Measurements from ENCODE around the gene GIGYF2.

Gene GIGYF2

DNA sequence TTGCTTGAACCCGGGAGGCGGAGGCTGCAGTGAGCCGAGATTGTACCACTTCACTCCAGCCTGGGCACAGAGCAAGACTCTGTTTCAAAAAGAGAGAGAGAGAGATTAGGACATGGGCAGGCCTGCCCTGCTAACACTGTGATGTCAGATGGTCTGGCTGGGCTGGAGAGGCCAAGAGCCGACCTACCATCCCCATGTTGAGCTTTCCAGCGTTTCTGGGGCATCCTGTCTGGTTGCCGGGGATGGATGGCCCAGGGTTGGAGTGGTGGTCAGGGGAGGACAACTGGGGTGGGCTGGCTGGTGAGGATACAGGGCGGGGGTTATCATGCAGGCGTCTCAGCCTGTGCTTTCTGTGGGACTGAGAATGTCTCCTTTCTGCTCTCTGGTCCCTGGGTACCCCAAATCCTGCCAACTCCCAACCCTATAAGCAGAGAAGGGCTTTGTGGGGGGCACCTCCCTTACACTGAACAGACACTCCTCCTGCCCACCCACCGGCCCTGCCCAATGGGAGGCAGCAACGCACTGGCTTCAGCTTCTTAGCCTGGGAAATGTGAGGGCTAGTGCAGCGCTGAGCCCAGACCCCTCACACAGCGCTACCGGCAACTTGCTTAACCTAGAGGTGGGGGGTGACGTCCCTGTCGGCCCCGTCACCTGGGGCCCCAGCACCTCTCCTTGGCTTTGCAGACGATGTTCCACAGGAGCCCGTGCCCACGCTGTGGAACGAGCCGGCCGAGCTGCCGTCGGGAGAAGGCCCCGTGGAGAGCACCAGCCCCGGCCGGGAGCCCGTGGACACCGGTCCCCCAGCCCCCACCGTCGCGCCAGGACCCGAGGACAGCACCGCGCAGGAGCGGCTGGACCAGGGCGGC is 178.4 kb downstream of the GIGYF2 start:
- DNase-seq (no peak), ATAC-seq (ENCODE audit: insufficient read depth, low read depth) (no peak)
- Histone ChIP-seq H4K20me1 (ENCODE audit: insufficient read depth, low read length) (no peaks in the 10 kb centered on the region), H3K4me1 (ENCODE audit: insufficient read depth, low read length) (no peaks in the 10 kb centered on the region), H3K79me2 (ENCODE audit: insufficient read depth, low read length) (no peaks in the 10 kb centered on the region), H3K4me2 (ENCODE audit: insufficient read depth, low read length) (no peak overlapping the region), H3K9me3 (ENCODE audit: insufficient read depth, low read length, severe bottlenecking) (no peaks in the 10 kb centered on the region), H3K9ac (ENCODE audit: low read depth, low read length) (no peak overlapping the region), H3K36me3 (ENCODE audit: insufficient read depth, low read length) (no peaks in the 10 kb centered on the region), H3K27ac (ENCODE audit: low read length) (no peak overlapping the region), H2AFZ (ENCODE audit: low read depth, low read length) (no peak overlapping the region), H3K27me3 (ENCODE audit: insufficient read depth, low read length, poor library complexity) (no peaks in the 10 kb centered on the region), H3K4me3 (ENCODE audit: low read depth in 1 of 2, low read length in 2 of 2) (no peak overlapping the region)
- TF ChIP-seq EZH2 (IDR thresholded peaks at IDR 0.05; ENCODE audit: borderline replicate concordance, low read depth, low read length, severe bottlenecking), result no peak
- TF ChIP-seq CTCF (IDR thresholded peaks at IDR 0.05; ENCODE audit: borderline replicate concordance, extremely low read depth, low read length, poor library complexity, severe bottlenecking), result peak; percentile 24

DNA sequence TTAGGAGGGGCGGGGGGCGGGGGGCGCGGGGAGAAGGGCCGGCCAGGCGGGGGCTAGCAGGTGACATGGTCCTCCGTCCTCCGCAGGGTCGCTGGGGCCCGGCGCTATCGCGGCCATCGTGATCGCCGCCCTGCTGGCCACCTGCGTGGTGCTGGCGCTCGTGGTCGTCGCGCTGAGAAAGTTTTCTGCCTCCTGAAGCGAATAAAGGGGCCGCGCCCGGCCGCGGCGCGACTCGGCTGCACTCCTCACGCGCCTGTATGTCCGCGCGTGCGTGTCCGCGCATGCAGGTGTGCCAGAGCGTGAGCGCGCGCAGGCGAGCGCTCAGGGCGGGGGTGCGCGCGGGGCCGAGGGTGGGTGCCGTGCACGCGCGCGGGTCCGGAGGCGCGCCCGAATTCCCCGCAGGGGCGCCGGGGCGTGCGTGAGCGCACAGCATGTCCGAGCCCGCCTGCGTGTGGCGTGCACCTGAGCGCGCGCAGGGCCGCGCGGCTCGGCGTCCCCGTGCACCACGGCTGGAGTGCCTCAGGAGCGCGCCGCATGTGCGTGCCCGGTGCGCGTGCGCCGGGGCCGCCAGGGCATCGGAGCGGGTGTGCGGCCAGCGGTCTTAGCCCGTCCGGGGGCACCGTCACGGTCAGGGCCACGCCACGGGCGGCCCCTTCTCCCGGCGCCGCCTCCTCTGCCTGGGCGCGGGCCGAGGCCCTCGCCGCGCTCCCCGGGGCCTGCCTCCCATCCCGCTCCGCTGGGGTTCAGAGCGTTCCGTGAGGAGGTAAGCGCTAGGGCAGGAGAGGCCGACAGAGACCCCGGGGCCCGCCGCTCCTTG is 179.2 kb downstream of the GIGYF2 start:
- DNase-seq (no peak), ATAC-seq (ENCODE audit: insufficient read depth, low read depth) (no peak)
- H3K4me3 ChIP-seq (ENCODE audit: low read depth in 1 of 2, low read length in 2 of 2), result no peak overlapping the region
- no peak overlapping the region for H3K4me2 ChIP-seq (ENCODE audit: insufficient read depth, low read length)
- H4K20me1 ChIP-seq (ENCODE audit: insufficient read depth, low read length), result no peaks in the 10 kb centered on the region
- no peak overlapping the region for H3K9ac ChIP-seq (ENCODE audit: low read depth, low read length)
- H3K4me1 ChIP-seq (ENCODE audit: insufficient read depth, low read length), result no peaks in the 10 kb centered on the region
- H2AFZ ChIP-seq (ENCODE audit: low read depth, low read length), result no peak overlapping the region
- no peak overlapping the region for H3K27ac ChIP-seq (ENCODE audit: low read length)
- H3K27me3 ChIP-seq (ENCODE audit: insufficient read depth, low read length, poor library complexity), result no peaks in the 10 kb centered on the region
- no peaks in the 10 kb centered on the region for H3K79me2 ChIP-seq (ENCODE audit: insufficient read depth, low read length)
- no peaks in the 10 kb centered on the region for H3K36me3 ChIP-seq (ENCODE audit: insufficient read depth, low read length)
- no peaks in the 10 kb centered on the region for H3K9me3 ChIP-seq (ENCODE audit: insufficient read depth, low read length, severe bottlenecking)
- TF ChIP-seq EZH2 (IDR thresholded peaks at IDR 0.05; ENCODE audit: borderline replicate concordance, low read depth, low read length, severe bottlenecking), result no peak
- peak; percentile 11 for TF ChIP-seq CTCF (IDR thresholded peaks at IDR 0.05; ENCODE audit: borderline replicate concordance, extremely low read depth, low read length, poor library complexity, severe bottlenecking)

GRCh38 chr2:232876978-232877441 is 179.9 kb downstream of the GIGYF2 start:
- Histone ChIP-seq H3K9ac (ENCODE audit: low read depth, low read length) (no peak overlapping the region), H2AFZ (ENCODE audit: low read depth, low read length) (no peak overlapping the region), H4K20me1 (ENCODE audit: insufficient read depth, low read length) (no peaks in the 10 kb centered on the region), H3K4me3 (ENCODE audit: low read depth in 1 of 2, low read length in 2 of 2) (no peak overlapping the region), H3K4me2 (ENCODE audit: insufficient read depth, low read length) (no peak overlapping the region), H3K4me1 (ENCODE audit: insufficient read depth, low read length) (no peaks in the 10 kb centered on the region), H3K79me2 (ENCODE audit: insufficient read depth, low read length) (no peaks in the 10 kb centered on the region), H3K9me3 (ENCODE audit: insufficient read depth, low read length, severe bottlenecking) (no peaks in the 10 kb centered on the region), H3K27me3 (ENCODE audit: insufficient read depth, low read length, poor library complexity) (no peaks in the 10 kb centered on the region), H3K27ac (ENCODE audit: low read length) (no peak overlapping the region), H3K36me3 (ENCODE audit: insufficient read depth, low read length) (no peaks in the 10 kb centered on the region)
- DNase-seq (no peak), ATAC-seq (ENCODE audit: insufficient read depth, low read depth) (no peak)
- TF ChIP-seq CTCF (IDR thresholded peaks at IDR 0.05; ENCODE audit: borderline replicate concordance, extremely low read depth, low read length, poor library complexity, severe bottlenecking), result no peak
- no peak for TF ChIP-seq EZH2 (IDR thresholded peaks at IDR 0.05; ENCODE audit: borderline replicate concordance, low read depth, low read length, severe bottlenecking)
